GM12878 (cell line): Measurements from ENCODE around the gene DPY19L1.

Experiments
- EZH2 ChIP-seq: IDR thresholded peaks from 2 replicates; pipeline ENCODE4 v1.6.1; 2012; ENCODE audit warnings: low read depth, mild to moderate bottlenecking, control low read depth, inconsistent platforms, low read length, borderline replicate concordance; ENCODE audit not compliant: control insufficient read depth
- FOXM1 ChIP-seq: IDR thresholded peaks from 2 replicates; pipeline ENCODE4 v1.6.1; 2012; ENCODE audit warnings: low read depth, mild to moderate bottlenecking, inconsistent platforms, low read length, moderate library complexity
- MTA3 ChIP-seq: IDR thresholded peaks from 2 replicates; pipeline ENCODE4 v1.6.1; 2012; ENCODE audit warnings: low read length, inconsistent platforms, borderline replicate concordance
- NRF1 ChIP-seq: conservative IDR thresholded peaks from 2 replicates; pipeline ENCODE4 v1.6.1; 2011; ENCODE audit warnings: mild to moderate bottlenecking, low read depth, low read length, improper control_type of control experiment
- ZNF24 ChIP-seq: fragments of 450-650 bp; IDR thresholded peaks from 2 replicates; pipeline ENCODE4 v1.6.1; 2017; ENCODE audit warnings: antibody characterized with exemption, mild to moderate bottlenecking
- TF ChIP-seq, protein P1 (sequence below), 3 experiments: IDR thresholded peaks in 2 of 3; conservative IDR thresholded peaks in 1 of 3; 2 replicates each; pipeline ENCODE4 v1.5.1; 2011; ENCODE audit warnings: low read depth in 3 of 3, low read length in 3 of 3, mild to moderate bottlenecking in 3 of 3, control low read depth in 2 of 3, moderate library complexity in 2 of 3, inconsistent platforms in 1 of 3, mixed read lengths in 1 of 3; ENCODE audit not compliant: control insufficient read depth in 2 of 3, insufficient read depth in 1 of 3; ENCODE audit errors: extremely low read depth in 1 of 3

DNA sequence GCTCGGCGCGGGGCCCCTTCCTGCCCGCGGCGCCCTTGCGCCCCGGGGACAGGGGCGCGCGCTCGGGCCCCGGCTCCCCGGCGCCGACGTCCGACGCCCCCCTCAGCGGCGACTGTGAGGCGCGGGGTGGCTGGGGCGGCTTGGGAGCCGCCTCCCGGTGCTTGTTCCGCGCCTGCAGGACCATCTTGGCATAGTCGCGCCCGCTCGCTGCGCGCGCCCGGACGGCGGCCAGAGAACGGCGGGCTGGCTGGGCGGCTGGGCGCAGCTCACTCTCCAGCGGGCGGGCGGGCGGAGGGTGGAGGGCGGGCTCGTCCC, at the start of gene DPY19L1:
- TF ChIP-seq NRF1 = no peak
- TF ChIP-seq MTA3 = no peak
- no peak for TF ChIP-seq EZH2
- TF ChIP-seq, protein P1, sequence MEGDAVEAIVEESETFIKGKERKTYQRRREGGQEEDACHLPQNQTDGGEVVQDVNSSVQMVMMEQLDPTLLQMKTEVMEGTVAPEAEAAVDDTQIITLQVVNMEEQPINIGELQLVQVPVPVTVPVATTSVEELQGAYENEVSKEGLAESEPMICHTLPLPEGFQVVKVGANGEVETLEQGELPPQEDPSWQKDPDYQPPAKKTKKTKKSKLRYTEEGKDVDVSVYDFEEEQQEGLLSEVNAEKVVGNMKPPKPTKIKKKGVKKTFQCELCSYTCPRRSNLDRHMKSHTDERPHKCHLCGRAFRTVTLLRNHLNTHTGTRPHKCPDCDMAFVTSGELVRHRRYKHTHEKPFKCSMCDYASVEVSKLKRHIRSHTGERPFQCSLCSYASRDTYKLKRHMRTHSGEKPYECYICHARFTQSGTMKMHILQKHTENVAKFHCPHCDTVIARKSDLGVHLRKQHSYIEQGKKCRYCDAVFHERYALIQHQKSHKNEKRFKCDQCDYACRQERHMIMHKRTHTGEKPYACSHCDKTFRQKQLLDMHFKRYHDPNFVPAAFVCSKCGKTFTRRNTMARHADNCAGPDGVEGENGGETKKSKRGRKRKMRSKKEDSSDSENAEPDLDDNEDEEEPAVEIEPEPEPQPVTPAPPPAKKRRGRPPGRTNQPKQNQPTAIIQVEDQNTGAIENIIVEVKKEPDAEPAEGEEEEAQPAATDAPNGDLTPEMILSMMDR (IDR thresholded peaks at IDR 0.05 in 2 of 3, conservative IDR thresholded peaks at IDR 0.05 in 1 of 3; ENCODE audit: control insufficient read depth in 2 of 3, extremely low read depth in 1 of 3, insufficient read depth in 1 of 3, low read depth in 3 of 3, low read length in 3 of 3) = no peak
- TF ChIP-seq FOXM1 = no peak
- no peak for TF ChIP-seq ZNF24
